ENCODE results near the gene TMEM30A.

Gene TMEM30A

GRCh38 chr6:75299801-75300530, 15.4 kb upstream of the TMEM30A start:
- Histone ChIP-seq H4K20me1 (ENCODE audit: insufficient read depth, low read length) (no peaks in the 10 kb centered on the region), H3K9me3 (ENCODE audit: insufficient read depth, low read length, severe bottlenecking) (no peaks in the 10 kb centered on the region), H3K4me1 (ENCODE audit: insufficient read depth, low read length) (no peaks in the 10 kb centered on the region), H3K4me3 (ENCODE audit: low read depth in 1 of 2, low read length in 2 of 2) (no peak overlapping the region), H3K36me3 (ENCODE audit: insufficient read depth, low read length) (no peaks in the 10 kb centered on the region), H3K79me2 (ENCODE audit: insufficient read depth, low read length) (no peaks in the 10 kb centered on the region), H3K27ac (ENCODE audit: low read length) (no peak overlapping the region), H3K27me3 (ENCODE audit: insufficient read depth, low read length, poor library complexity) (no peaks in the 10 kb centered on the region), H3K4me2 (ENCODE audit: insufficient read depth, low read length) (no peak overlapping the region), H2AFZ (ENCODE audit: low read depth, low read length) (no peak overlapping the region), H3K9ac (ENCODE audit: low read depth, low read length) (no peak overlapping the region)
- ATAC-seq (ENCODE audit: insufficient read depth, low read depth) (no peak), DNase-seq (no peak)
- TF ChIP-seq EZH2 (IDR thresholded peaks at IDR 0.05; ENCODE audit: borderline replicate concordance, low read depth, low read length, severe bottlenecking) (no peak), CTCF (IDR thresholded peaks at IDR 0.05; ENCODE audit: borderline replicate concordance, extremely low read depth, low read length, poor library complexity, severe bottlenecking) (no peak)

- H3K4me1 ChIP-seq (ENCODE audit: insufficient read depth, low read length): no peaks in the 10 kb centered on the region
- H3K9ac ChIP-seq (ENCODE audit: low read depth, low read length): no peak overlapping the region
- no peak overlapping the region for H3K4me3 ChIP-seq (ENCODE audit: low read depth in 1 of 2, low read length in 2 of 2)
- H3K27ac ChIP-seq (ENCODE audit: low read length): no peak overlapping the region
- no peak overlapping the region for H3K4me2 ChIP-seq (ENCODE audit: insufficient read depth, low read length)
- TF ChIP-seq EZH2 (IDR thresholded peaks at IDR 0.05; ENCODE audit: borderline replicate concordance, low read depth, low read length, severe bottlenecking) (no peak), CTCF (IDR thresholded peaks at IDR 0.05; ENCODE audit: borderline replicate concordance, extremely low read depth, low read length, poor library complexity, severe bottlenecking) (peak; percentile 79)
- no peaks in the 10 kb centered on the region for H3K27me3 ChIP-seq (ENCODE audit: insufficient read depth, low read length, poor library complexity)
- H4K20me1 ChIP-seq (ENCODE audit: insufficient read depth, low read length): no peaks in the 10 kb centered on the region
- no peaks in the 10 kb centered on the region for H3K9me3 ChIP-seq (ENCODE audit: insufficient read depth, low read length, severe bottlenecking)
- H2AFZ ChIP-seq (ENCODE audit: low read depth, low read length): no peak overlapping the region
- ATAC-seq (ENCODE audit: insufficient read depth, low read depth) (peak; percentile 89), DNase-seq (no peak)
- no peaks in the 10 kb centered on the region for H3K79me2 ChIP-seq (ENCODE audit: insufficient read depth, low read length)
- no peaks in the 10 kb centered on the region for H3K36me3 ChIP-seq (ENCODE audit: insufficient read depth, low read length)
Measured at GRCh38 chr6:75296811-75297779, 12.5 kb upstream of the TMEM30A start.

- DNase-seq (no peak), ATAC-seq (ENCODE audit: insufficient read depth, low read depth) (no peak)
- Histone ChIP-seq H3K36me3 (ENCODE audit: insufficient read depth, low read length) (no peaks in the 10 kb centered on the region), H3K4me2 (ENCODE audit: insufficient read depth, low read length) (no peak overlapping the region), H4K20me1 (ENCODE audit: insufficient read depth, low read length) (no peaks in the 10 kb centered on the region), H3K9ac (ENCODE audit: low read depth, low read length) (no peak overlapping the region), H3K4me3 (ENCODE audit: low read depth in 1 of 2, low read length in 2 of 2) (no peak overlapping the region), H3K27me3 (ENCODE audit: insufficient read depth, low read length, poor library complexity) (no peaks in the 10 kb centered on the region), H3K79me2 (ENCODE audit: insufficient read depth, low read length) (peaks cover 10% of the 10 kb centered on the region), H3K27ac (ENCODE audit: low read length) (no peak overlapping the region), H3K4me1 (ENCODE audit: insufficient read depth, low read length) (peaks cover 4% of the 10 kb centered on the region), H2AFZ (ENCODE audit: low read depth, low read length) (no peak overlapping the region), H3K9me3 (ENCODE audit: insufficient read depth, low read length, severe bottlenecking) (no peaks in the 10 kb centered on the region)
- no peak for TF ChIP-seq EZH2 (IDR thresholded peaks at IDR 0.05; ENCODE audit: borderline replicate concordance, low read depth, low read length, severe bottlenecking)
- no peak for TF ChIP-seq CTCF (IDR thresholded peaks at IDR 0.05; ENCODE audit: borderline replicate concordance, extremely low read depth, low read length, poor library complexity, severe bottlenecking)
Measured at GRCh38 chr6:75292555-75292954, 8.0 kb upstream of the TMEM30A start.

Data from DND-41 (cell line).